ENCODE results near the gene NTNG2.

DNA sequence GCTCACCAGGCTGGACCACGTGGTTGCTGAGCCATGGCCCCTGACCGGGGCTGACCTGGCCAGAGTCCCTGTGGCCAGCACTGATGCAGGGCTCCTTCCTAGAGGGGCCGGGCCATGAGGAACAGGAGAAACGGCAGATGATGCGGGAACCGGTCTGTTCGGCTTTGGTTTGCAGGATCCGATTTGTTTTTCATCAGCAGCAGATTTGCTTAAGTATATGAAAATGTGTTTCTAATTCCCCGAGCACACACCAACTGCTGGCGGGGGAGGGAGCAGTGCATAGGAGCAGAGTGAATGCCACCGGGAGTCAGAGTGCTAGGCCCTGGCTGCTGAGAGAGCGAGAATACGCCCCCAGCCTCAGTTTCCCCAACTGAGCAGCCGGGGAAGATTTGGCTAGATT lies 13.6 kb downstream of the NTNG2 start:
- TF ChIP-seq, protein P1, sequence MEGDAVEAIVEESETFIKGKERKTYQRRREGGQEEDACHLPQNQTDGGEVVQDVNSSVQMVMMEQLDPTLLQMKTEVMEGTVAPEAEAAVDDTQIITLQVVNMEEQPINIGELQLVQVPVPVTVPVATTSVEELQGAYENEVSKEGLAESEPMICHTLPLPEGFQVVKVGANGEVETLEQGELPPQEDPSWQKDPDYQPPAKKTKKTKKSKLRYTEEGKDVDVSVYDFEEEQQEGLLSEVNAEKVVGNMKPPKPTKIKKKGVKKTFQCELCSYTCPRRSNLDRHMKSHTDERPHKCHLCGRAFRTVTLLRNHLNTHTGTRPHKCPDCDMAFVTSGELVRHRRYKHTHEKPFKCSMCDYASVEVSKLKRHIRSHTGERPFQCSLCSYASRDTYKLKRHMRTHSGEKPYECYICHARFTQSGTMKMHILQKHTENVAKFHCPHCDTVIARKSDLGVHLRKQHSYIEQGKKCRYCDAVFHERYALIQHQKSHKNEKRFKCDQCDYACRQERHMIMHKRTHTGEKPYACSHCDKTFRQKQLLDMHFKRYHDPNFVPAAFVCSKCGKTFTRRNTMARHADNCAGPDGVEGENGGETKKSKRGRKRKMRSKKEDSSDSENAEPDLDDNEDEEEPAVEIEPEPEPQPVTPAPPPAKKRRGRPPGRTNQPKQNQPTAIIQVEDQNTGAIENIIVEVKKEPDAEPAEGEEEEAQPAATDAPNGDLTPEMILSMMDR (IDR thresholded peaks at IDR 0.05; ENCODE audit: low read length): no peak
- TF ChIP-seq EZH2 (optimal IDR thresholded peaks at IDR 0.05; ENCODE audit: low read depth, low read length) (no peak), EZH2phosphoT487 (IDR thresholded peaks at IDR 0.05; ENCODE audit: low read length) (no peak)
